ENCODE data around the gene SETD2. TPM values are rescaled to one million over a fixed set of nuclear protein-coding genes. Genes with fewer than 3 reads are reported as not detected.

The SETD2 gene
- total RNA-seq, 2 experiments from 2014 or later = 55.7 to 74.5 TPM

DNA sequence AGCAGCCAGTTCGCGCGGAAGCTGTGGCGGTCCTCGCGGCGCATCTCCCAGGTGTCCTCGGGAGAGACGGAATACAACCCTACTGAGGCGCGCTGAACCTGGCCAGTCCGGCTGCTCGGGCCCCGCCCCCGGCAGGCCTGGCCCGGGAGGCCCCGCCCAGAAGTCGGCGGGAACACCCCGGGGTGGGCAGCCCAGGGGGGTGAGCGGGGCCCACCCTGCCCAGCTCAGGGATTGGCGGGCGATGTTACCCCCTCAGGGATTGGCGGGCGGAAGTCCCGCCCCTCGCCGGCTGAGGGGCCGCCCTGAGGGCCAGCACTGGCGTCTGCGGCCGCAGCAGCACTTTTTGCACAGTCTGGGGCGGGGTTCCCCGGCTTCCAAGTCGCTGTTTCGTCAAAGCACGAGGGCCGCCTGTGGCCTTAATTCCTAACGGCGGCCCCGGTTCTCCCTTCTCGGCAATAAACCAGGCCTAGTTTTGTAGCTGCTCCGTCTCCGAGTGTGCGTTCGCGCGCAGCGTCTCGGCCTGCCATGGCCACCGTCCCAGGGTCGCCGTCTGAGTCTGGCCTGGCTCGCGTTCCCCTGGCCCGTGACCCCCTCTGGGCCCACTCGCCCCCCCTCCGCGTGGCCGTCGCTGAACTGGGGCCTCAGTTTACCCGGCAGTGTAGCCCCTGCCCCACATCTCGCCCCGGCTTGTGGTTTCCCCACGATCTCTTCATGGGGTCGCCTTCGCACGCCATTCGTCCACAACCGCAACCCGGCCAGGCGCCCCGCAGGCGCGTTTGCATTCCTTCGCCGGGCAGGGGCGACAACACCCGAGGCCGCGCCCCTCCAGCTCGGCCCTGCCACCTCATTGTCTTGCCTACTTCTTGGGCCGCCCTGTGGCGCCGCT lies 154.4 kb downstream of the SETD2 start:
- no peaks in the 10 kb centered on the region for H3K9me3 ChIP-seq (ENCODE audit: low read length)
- intact Hi-C loops (cut with micrococcal nuclease; ENCODE audit: unreplicated experiment) = loop anchor here (10.0 kb wide), 1 partner anchor 305 kb away; the partner anchor contains the start of gene TMIE
- H3K27ac ChIP-seq (ENCODE audit: low read depth, low read length, poor library complexity, severe bottlenecking) = no peak overlapping the region
- ChIA-PET CTCF (ENCODE audit: unreplicated experiment) (interaction anchor here (0.5 to 0.6 kb wide), 2 partner anchors 149 to 360 kb away, joined by 3 to 4 read pairs; no protein-coding TSS in a partner anchor), POLR2A (interaction anchor here (0.6 kb wide), 1 partner anchor 27 kb away, joined by 3 read pairs; no protein-coding TSS in a partner anchor)
- H3K36me3 ChIP-seq (ENCODE audit: insufficient read depth, low read length) = peaks cover 70% of the 10 kb centered on the region; the same call in 1 of the 2 replicates
- TF ChIP-seq CTCF (conservative IDR thresholded peaks at IDR 0.05; ENCODE audit: low read length) (no peak), EZH2phosphoT487 (IDR thresholded peaks at IDR 0.05; ENCODE audit: borderline replicate concordance, low read depth, low read length) (no peak)
- no peak overlapping the region for H3K4me3 ChIP-seq (ENCODE audit: low read depth, low read length, poor library complexity, severe bottlenecking)
- H3K4me2 ChIP-seq (ENCODE audit: low read length) = peak overlapping the region; percentile 33; the same call in 1 of the 2 replicates
- H2AFZ ChIP-seq (ENCODE audit: low read length) = no peak overlapping the region
- H3K79me2 ChIP-seq (ENCODE audit: insufficient read depth, low read depth, low read length) = no peaks in the 10 kb centered on the region
- no peaks in the 10 kb centered on the region for H3K9me2 ChIP-seq (ENCODE audit: insufficient read depth, low read length)
- H4K20me1 ChIP-seq (ENCODE audit: insufficient read depth, low read length) = no peaks in the 10 kb centered on the region
- BruUV-seq (replicated peaks) = no TSS peak
- peak; percentile 53 for DNase-seq (ENCODE audit: low spot score)
- peaks cover 11% of the 10 kb centered on the region for H3K4me1 ChIP-seq (ENCODE audit: insufficient read depth, low read length, poor library complexity, severe bottlenecking)

- no peaks in the 10 kb centered on the region for H3K9me2 ChIP-seq (ENCODE audit: insufficient read depth, low read length)
- H3K79me2 ChIP-seq (ENCODE audit: insufficient read depth, low read depth, low read length) = no peaks in the 10 kb centered on the region
- peaks cover 70% of the 10 kb centered on the region; the same call in 1 of the 2 replicates for H3K36me3 ChIP-seq (ENCODE audit: insufficient read depth, low read length)
- H2AFZ ChIP-seq (ENCODE audit: low read length) = no peak overlapping the region
- H3K4me3 ChIP-seq (ENCODE audit: low read depth, low read length, poor library complexity, severe bottlenecking) = no peak overlapping the region
- H3K27ac ChIP-seq (ENCODE audit: low read depth, low read length, poor library complexity, severe bottlenecking) = no peak overlapping the region
- H4K20me1 ChIP-seq (ENCODE audit: insufficient read depth, low read length) = no peaks in the 10 kb centered on the region
- CTCF ChIA-PET (ENCODE audit: unreplicated experiment) = interaction anchor here (0.6 kb wide), 1 partner anchor 361 kb away, joined by 3 read pairs; no protein-coding TSS in a partner anchor
- BruUV-seq (replicated peaks) = no TSS peak
- H3K4me1 ChIP-seq (ENCODE audit: insufficient read depth, low read length, poor library complexity, severe bottlenecking) = peaks cover 11% of the 10 kb centered on the region
- H3K4me2 ChIP-seq (ENCODE audit: low read length) = peak overlapping the region; percentile 33; the same call in 1 of the 2 replicates
- TF ChIP-seq EZH2phosphoT487 (IDR thresholded peaks at IDR 0.05; ENCODE audit: borderline replicate concordance, low read depth, low read length) (no peak), CTCF (conservative IDR thresholded peaks at IDR 0.05; ENCODE audit: low read length) (no peak)
- intact Hi-C loops (cut with micrococcal nuclease; ENCODE audit: unreplicated experiment) = no loop called here
- POLR2A ChIA-PET = interaction anchor here (0.6 kb wide), 1 partner anchor 28 kb away, joined by 3 read pairs; no protein-coding TSS in a partner anchor
- DNase-seq (ENCODE audit: low spot score) = no peak
- no peaks in the 10 kb centered on the region for H3K9me3 ChIP-seq (ENCODE audit: low read length)
These were observed 155.1 kb downstream of the SETD2 start for GRCh38 chr3:47008851-47009224.
